Esophagus (tissue), 2 donors: ENCODE data around the gene TM2D1. TPM values are rescaled to one million over a fixed set of nuclear protein-coding genes. Genes with fewer than 3 reads are reported as not detected.

Experiments
- polyA plus RNA-seq, 2 donors: library from polyadenylated mRNA; stranded (reverse); fragments of 200-250 nt; gene quantifications; one replicate each; pipeline ENCODE4 v1.2.3, GENCODE V29; 2013
- donor health status: healthy with polysubstance abuse.
- donor health status: Bipolar disorder and iron deficiency.

Gene TM2D1
- polyA plus RNA-seq, 2 donors: 7.6 to 17.4 TPM

Other genes starting within 250 kb of the TM2D1 start
- gene PATJ, start 17.3 kb upstream of the TM2D1 start, polyA plus RNA-seq: 10 to 100 TPM; 17.2 to 28.6 TPM